ENCODE data around the gene DLL3. TPM values are rescaled to one million over a fixed set of nuclear protein-coding genes. Genes with fewer than 3 reads are reported as not detected.

Gene DLL3
- total RNA-seq, 1 donor from 2014 or later, result 4.7 TPM

DNA sequence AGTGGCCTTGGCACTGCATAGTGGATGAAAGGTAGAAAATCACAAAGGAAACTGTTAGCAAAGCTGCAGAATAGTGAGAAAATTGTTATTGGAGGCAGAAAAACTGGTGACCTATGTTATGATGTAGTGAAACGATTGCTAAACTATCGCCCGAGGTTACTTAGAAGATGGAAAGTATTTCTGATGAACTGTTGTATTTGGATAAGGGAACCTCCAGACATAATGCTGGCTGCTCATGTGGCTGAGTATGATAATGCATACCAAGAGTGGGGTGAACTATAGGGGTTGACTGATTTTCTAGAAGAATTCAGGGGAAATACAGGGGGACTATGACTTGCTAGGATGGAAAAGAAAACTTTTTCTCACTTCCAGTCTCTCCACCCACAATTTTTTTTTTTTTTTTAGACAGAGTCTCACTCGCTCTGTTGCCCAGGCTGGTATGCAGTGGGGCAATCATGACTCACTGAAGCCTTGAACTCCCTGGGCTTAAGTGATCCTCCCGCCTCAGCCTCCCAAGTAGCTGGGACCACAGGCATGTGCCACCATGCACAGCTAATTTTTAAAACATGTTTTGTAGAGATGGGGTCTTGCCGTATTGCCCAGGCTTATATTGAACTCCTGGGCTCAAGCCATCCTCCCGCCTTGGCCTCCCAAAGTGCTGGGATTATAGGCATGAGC lies 45.6 kb downstream of the DLL3 start:
- H3K27me3 ChIP-seq (ENCODE audit: control insufficient read depth, insufficient read depth, low read length), result no peaks in the 10 kb centered on the region
- TF ChIP-seq, protein P1, sequence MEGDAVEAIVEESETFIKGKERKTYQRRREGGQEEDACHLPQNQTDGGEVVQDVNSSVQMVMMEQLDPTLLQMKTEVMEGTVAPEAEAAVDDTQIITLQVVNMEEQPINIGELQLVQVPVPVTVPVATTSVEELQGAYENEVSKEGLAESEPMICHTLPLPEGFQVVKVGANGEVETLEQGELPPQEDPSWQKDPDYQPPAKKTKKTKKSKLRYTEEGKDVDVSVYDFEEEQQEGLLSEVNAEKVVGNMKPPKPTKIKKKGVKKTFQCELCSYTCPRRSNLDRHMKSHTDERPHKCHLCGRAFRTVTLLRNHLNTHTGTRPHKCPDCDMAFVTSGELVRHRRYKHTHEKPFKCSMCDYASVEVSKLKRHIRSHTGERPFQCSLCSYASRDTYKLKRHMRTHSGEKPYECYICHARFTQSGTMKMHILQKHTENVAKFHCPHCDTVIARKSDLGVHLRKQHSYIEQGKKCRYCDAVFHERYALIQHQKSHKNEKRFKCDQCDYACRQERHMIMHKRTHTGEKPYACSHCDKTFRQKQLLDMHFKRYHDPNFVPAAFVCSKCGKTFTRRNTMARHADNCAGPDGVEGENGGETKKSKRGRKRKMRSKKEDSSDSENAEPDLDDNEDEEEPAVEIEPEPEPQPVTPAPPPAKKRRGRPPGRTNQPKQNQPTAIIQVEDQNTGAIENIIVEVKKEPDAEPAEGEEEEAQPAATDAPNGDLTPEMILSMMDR (IDR thresholded peaks at IDR 0.05; ENCODE audit: insufficient read depth, low read length, poor library complexity, severe bottlenecking), result no peak
- H3K36me3 ChIP-seq (ENCODE audit: control insufficient read depth, insufficient read depth, low read length), result no peaks in the 10 kb centered on the region
- no peak overlapping the region for H3K4me3 ChIP-seq (ENCODE audit: low read depth, low read length)
- DNase-seq (ENCODE audit: low read depth), result no peak

DNA sequence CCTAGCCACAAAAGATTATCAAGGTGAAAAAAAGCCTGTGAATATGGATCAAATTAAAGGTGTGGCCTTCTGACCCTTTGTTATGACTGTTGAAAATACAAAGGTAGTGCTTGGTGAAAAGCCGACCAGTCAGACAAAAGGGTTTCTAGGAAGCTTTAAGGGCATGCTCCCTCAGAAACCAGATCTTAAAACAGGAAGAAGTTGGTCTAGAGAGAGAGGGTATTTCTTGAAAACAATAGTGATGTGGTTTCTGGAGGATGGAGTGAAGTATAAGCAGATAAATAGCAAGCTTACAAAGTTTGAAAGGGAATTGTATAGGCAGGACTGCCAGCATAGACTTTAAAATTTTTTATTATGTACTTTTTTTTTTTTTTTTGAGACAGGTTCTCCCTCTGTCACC lies 46.2 kb downstream of the DLL3 start:
- H3K4me3 ChIP-seq (ENCODE audit: low read depth, low read length), result no peak overlapping the region
- TF ChIP-seq, protein P1 (IDR thresholded peaks at IDR 0.05; ENCODE audit: insufficient read depth, low read length, poor library complexity, severe bottlenecking), result no peak
- H3K36me3 ChIP-seq (ENCODE audit: control insufficient read depth, insufficient read depth, low read length), result no peaks in the 10 kb centered on the region
- no peaks in the 10 kb centered on the region for H3K27me3 ChIP-seq (ENCODE audit: control insufficient read depth, insufficient read depth, low read length)
- no peak for DNase-seq (ENCODE audit: low read depth)

DNA sequence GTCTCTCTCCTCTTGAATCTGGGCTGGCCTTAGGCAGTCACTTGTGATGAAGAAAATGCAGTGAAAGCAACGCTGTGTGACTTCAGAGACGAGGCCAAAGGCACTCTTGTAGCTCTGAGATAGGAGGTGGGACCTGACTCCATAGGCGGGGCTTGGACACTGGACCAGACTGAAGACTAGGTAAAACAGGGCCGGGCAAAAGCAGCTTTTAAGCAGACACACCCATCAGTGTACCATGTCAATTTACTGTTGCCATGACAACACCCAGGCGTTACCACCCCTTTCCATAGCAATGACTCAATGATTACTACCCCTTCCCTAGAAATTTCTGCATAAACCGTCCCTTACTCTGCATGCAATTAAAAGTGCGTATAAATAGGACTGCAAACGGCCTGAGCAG lies 47.9 kb downstream of the DLL3 start:
- DNase-seq (ENCODE audit: low read depth), result no peak
- TF ChIP-seq, protein P1 (IDR thresholded peaks at IDR 0.05; ENCODE audit: insufficient read depth, low read length, poor library complexity, severe bottlenecking), result no peak
- H3K36me3 ChIP-seq (ENCODE audit: control insufficient read depth, insufficient read depth, low read length), result no peaks in the 10 kb centered on the region
- H3K4me3 ChIP-seq (ENCODE audit: low read depth, low read length), result no peak overlapping the region
- no peaks in the 10 kb centered on the region for H3K27me3 ChIP-seq (ENCODE audit: control insufficient read depth, insufficient read depth, low read length)

DNA sequence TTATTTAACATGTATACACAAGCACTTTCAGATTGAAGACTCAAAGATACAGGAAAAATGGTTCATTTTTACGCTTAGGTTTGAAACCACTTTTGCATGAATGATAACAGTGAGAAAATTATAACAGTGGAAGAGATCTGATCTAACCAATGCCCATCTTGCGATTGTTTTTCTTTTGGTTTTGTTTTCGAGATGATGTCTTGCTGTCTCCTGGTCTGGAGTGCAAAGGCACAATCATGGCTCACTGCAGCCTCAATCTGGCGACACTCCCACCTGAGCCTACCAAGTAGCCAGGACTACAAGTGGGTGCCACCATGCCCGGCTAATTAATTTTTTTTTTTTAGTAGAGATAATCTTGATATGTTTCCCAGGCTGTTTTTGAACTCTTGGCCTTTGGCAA lies 51.5 kb downstream of the DLL3 start:
- no peaks in the 10 kb centered on the region for H3K27me3 ChIP-seq (ENCODE audit: control insufficient read depth, insufficient read depth, low read length)
- H3K36me3 ChIP-seq (ENCODE audit: control insufficient read depth, insufficient read depth, low read length), result no peaks in the 10 kb centered on the region
- no peak for DNase-seq (ENCODE audit: low read depth)
- no peak overlapping the region for H3K4me3 ChIP-seq (ENCODE audit: low read depth, low read length)
- TF ChIP-seq, protein P1 (IDR thresholded peaks at IDR 0.05; ENCODE audit: insufficient read depth, low read length, poor library complexity, severe bottlenecking), result no peak

DNA sequence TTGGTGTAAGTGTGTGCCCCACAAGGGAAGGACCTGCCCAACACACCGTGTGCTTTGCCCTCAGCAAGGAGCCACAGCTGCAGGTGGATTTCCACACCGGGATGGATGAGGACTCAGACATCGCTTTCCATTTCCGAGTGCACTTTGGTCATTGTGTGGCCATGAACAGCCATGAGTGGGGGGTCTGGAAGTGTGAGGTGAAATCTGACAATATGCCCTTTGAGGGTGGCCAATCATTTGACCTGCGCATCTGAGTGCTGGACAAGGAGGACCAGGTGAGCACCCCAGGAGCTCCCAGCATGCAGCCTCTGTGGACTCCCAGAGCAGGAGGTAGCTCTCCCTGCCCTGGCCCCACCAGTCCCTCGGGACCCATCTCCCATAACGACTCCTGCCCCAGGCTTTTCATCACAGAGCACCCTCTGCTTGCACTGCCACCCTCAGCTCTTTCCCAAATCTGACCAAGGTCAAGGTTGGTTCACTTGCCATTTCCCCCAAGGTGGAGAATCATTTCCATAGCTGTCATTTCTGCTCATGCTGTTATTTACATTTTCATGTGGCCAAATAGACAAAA lies 54.4 kb downstream of the DLL3 start:
- H3K27me3 ChIP-seq (ENCODE audit: control insufficient read depth, insufficient read depth, low read length), result no peaks in the 10 kb centered on the region
- H3K36me3 ChIP-seq (ENCODE audit: control insufficient read depth, insufficient read depth, low read length), result no peaks in the 10 kb centered on the region
- no peak overlapping the region for H3K4me3 ChIP-seq (ENCODE audit: low read depth, low read length)
- DNase-seq (ENCODE audit: low read depth), result no peak
- TF ChIP-seq, protein P1 (IDR thresholded peaks at IDR 0.05; ENCODE audit: insufficient read depth, low read length, poor library complexity, severe bottlenecking), result no peak

Data from kidney epithelial cell (primary cell).